RKO (cell line): ENCODE measurements around the gene FCHSD2.
"Not testable (repeated sequence)": the region's sequence is repeated elsewhere in the genome, so short reads cannot be mapped to it uniquely, and the experiment has no call there.

Experiments
- DNase-seq: peaks from one replicate; pipeline ENCODE4 v3.0.0-alpha.2; 2016; ENCODE audit warnings: low spot score

FCHSD2 gene

DNA sequence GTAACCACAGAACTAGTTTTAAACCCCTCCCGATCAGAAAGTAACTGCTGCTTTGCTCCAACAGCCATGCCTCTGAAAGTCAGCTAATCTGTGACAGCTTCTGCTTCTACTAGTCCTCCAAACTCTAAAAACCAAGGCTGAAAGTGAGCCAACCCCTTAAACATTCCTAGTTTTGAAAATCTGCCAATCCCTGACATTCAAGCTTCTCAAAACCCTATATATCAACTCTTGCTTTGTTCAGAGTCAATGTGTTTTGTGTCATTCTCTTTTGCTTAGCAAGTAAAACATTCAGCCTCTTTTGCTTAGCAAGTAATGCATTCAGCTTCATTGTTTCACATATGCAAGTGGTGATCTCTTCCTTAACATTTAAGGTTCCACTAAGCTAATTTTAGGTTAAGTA lies 271.0 kb downstream of the FCHSD2 start:
- DNase-seq, result no peak

DNA sequence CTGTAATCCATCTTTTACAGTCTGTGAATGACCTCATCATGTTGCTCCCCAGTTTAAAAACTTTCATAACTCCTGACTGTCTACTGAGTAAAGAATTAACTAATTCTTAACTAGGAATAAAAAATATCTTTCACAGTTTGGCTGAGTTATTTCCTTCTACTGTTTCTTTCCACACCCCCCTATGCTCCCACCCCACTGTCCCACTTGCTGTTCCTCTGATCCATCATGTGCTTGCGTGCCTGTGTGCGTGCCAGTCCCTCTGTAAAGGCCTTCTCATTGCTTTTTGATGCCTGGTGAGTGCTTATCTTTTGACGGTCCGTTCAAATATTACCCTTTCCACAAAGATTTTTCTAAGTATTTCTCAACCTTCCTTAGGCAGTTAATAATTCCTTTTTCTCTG lies 272.3 kb downstream of the FCHSD2 start:
- no peak for DNase-seq

DNA sequence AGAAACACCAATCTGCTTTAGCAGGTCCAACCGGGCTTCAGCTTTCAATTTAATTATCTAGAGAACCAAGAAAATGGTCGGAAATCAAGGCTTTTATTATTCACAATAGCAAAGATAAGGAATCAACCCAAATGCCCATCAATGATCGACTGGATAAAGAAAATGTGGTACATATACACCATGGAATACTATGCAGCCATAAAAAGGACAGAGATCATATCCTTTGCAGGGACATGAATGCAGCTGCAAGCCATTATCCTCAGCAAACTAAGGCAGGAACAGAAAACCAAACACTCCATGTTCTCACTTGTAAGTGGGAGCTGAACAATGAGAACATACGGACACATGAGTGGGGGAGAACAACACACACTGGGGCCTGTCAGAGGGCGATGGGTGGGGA lies 274.1 kb downstream of the FCHSD2 start:
- no peak for DNase-seq

DNA sequence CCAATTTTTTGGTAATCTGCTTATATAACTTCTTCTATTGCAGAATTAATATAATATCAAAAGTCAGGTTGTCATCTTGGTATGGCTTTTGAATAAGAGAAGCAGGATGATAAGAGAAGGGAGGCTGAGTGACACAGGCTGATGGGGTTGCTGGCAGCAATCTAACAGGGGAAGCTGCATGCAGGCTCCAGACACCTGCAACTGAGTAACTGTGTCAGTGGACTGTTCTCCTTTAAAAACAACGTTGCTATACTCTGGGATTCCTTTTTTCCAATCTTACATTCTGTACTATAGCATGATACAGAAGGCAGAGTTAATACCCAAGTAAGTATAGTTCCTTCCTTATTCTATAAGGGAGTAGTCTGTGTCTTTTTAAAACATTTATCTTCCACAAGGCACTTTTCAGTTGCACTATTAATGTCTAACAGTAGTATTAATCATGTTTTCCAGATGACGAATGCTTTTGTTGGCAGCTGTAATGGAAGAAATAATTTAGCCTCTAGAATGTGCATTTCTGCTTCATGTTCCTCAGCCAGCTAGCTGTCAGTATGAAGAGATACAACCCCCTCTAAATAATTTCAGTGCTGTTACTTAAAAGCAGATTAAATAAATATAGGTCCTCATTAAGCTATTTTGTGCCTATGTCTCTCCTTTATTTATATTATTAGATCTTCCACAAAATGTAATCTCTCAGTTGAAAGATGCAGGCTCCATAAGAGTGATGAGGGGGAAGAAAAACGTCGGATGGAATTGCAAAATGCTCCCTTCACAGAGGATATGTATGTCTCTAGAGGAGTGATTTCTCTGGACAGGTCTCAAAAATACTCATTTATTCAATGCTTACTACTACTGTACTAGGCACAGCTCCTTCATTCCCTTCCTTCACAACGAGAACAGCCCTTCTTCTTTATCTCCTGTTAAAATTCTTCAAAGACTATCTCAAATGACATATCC lies 277.1 kb downstream of the FCHSD2 start:
- no peak for DNase-seq

DNA sequence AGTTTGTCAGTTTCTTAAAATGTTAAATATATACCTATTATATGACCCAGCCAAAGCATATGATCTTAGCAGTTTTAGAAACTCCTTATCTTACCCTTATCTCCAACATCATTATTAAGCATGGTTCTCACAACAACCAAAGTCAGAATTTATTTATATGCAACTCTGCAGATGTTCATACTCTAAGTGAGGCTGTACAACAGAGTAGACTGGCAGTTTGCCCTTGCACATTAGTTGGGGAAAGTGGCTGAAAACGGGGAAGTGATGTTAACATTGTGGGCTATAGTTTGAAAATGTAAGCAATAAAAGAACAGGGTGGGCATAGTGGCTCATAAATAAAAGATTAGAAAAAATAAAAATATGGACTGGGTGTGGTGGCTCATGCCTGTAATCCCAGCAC lies 278.2 kb downstream of the FCHSD2 start:
- no peak for DNase-seq

DNA sequence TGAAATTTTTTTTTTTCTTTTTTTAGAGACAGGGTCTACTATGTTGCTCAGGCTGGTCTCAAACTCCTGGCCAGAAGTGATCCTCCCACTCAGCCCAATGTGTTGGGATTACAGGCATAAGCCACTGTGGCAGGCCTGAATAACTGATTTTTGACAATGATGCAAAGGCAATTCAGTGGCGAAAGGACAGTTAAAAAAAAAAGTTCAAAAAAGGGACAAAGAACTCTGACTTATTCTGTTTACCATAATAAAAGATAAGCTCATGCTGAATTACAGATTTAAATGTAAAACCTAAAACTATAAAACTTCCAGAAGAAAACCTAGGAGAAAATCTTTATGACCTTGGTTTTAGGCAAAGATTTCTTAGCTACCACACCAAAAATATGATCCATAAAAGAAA lies 279.0 kb downstream of the FCHSD2 start:
- DNase-seq, result no peak

DNA sequence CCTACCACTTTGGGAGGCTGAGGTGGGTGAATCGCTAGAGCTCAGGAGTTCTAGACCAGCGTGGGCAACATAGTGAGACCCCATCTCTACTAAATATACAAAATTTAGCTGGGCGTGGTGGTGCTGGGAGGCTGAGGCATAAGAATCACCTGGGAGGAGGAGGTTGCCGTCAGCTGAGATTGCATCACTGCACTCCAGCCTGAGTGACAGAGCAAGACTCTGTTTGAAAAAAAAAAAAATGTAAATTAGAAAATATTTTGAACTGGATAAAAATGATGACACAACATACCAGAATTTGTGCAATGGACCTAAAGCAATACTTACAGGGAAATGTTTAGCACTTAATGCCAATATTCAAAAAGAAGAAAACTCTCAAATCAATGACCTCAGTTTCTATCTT lies 281.5 kb downstream of the FCHSD2 start:
- DNase-seq, result no peak

DNA sequence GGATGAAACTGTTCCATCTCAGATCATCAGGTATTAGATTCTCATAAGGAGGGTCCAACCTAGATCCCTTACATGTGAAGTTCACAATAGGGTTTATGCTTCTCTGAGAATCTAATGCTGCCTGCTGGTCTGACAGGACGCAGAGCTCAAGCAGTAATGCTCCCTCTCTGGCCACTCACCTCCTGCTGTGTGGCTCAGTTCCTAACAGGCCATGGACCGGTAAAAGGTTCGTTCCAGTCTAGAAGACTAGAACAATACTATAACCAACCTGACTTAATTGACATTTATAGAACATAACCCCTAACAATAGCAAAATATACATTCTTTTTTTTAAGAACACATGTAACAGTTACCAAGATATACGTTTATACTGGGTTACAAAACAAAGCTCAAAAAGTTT lies 282.1 kb downstream of the FCHSD2 start:
- DNase-seq, result no peak

DNA sequence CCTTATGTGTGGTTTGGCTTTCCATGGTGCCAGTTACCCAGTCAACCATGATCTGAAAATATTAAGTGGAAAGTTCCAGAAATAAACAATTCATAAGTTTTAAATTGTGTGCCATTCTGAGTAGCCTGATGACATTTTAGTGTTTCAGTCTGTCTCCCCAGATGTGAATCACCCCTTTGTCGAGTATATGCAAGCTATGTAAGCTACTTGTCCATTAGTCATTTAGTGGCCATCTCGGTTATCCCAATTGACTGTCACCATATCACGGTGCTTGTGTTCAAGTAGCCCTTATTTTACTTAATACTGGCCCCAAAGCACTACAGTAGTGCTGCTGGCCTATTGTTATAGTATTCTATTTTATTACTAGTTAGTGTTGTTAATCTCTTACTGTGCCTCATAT lies 283.0 kb downstream of the FCHSD2 start:
- peak; percentile 28 for DNase-seq

DNA sequence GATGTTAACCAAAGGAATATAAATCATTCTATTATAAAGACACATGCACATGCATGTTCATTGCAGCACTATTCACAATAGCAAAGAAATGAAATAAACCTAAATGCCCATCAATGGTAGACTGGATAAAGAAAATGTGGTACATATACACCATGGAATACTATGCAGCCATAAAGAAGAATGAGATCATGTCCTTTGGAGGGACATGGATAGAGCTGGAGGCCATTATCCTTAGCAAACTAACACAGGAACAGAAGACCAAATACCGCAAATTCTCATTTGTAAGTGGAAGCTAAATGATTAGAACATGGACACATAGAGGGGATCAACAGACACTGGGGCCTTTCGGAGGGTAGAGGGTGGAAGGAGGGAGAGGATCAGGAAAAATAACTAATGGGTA lies 283.9 kb downstream of the FCHSD2 start:
- not testable (repeated sequence) for DNase-seq

DNA sequence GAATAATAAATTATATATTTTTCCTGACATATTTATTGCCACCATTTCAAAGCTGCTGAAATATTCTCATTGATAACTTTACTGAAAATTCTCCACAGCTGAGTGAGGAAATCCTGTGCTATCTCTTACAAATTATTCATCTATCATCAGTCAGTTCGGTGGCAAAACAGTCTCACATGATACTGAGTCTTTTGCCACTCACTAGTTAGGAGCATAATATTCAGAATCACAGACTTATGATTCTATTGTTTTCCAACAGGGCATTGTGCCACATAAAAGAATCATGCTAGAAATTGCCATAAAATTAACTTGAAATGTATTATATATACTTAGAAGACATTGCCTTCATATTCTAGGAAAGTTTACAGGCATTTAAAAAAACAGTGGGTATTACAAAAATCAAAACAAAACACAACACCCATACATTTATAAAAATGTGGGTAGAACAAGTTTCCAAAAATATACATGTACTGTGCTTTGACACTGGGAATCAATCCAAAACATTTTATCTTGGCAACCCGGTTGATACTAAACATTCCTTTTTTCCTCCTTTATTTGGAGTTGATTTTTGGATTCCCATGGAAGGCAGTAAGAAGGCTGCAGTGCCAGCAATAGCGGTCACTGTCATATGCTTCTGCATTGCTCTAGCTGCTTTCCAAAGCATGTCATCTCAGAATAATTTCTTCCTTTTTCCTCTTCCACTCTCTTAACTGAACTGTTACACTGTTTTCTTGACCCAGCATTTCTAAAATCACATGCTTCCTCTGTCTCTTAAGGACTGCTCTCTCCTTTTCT lies 285.4 kb downstream of the FCHSD2 start:
- no peak for DNase-seq

DNA sequence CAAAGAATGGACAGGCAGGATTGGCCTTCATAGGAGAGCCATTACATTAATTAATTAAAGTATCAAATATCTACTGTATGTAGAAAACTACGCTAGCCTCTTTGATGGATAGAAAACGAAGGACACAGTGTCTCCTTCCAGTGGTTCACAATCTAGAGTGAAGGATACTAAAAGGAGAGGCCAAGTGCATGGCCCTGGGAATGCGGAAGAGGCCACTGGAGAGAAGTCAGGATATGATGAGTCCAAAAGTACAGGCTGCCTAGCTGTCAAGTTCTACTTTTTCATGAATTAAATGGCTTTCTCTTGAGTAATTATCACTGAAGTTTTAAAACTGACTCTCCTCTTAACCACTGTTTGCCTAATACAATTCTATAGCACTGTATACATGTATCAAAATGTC lies 286.1 kb downstream of the FCHSD2 start:
- DNase-seq, result no peak

DNA sequence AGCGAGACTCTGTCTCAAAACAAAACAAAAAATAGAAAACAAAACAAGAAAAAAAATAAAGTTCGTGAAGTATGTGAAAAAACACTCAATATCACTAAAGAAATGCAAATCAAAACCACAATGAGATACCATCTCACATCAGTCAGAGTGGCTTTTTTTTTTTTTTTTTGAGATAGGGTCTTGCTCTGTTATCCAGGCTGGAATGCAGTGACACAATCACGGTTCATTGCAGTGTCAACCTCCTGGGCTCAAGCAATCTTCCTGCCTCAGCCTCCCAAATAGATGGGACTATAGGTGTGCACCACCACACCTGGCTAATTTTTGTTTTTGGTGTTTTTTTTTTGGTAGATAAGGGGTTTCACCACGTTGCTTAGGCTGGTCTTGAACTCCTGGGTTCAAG lies 290.4 kb downstream of the FCHSD2 start:
- DNase-seq, result no peak

DNA sequence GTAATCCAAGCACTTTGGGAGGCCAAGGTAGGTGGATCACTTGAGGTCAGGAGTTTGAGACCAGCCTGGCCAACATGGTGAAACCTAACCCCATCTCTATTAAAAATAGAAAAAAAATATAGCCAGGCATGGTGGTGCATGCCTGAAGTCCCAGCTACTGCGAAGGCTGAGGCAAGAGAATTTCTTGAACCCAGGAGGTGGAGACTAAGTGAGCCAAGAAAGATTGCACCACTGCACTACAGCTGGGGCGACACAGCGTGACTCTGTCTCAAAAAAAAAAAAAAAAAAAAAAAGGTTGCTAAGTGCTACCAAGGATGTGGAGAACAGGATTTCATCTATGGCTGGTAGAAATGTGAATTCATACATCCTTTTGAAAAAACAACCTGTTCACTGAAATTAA lies 291.3 kb downstream of the FCHSD2 start:
- DNase-seq, result no peak

DNA sequence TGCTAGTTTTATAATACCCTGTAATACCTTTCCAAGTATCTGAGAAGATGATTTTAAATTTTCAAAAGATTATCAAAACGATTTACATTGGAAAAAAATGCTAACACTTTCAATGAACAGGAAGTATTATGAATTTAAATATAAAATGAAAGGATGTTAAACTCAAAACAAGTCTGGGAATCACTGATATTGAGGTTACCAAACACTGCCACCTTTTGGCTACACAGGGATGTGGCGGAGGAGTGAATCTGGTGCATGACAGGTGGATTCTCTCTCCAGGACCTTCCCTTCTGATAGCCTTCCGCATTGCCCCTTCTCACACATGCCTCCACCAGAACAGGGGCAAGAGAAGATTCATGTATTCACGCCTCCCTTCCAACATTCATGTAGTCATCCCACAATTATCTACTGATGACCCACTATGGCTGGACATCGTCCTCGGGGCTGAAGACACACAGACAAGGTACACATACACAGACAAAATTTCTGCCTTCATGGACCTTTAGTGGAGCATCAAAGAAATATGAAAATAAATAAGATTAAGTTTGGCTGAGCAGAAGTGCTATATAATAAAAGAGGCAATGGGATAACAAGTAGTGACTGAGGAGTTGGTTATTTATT lies 293.2 kb downstream of the FCHSD2 start:
- DNase-seq, result peak; percentile 25

DNA sequence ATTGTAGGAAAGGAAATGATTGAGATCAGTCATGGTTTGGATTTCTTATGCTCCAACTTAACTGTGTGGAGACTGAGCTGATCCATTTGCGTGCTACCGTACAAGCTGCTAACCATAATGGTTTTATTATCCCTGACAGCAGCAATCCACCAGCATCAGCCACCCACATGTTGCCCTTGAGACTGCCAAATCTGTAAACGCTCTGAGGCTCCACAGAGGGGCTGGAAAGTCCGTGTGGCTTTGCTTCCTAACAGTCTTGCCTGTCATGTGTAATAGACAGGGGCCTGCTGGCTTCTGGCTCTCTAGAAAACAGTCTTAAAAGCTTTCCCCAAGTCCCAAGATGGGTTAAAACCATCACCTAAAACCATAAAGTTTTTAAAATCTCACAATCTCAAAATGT lies 297.8 kb downstream of the FCHSD2 start:
- DNase-seq, result no peak

DNA sequence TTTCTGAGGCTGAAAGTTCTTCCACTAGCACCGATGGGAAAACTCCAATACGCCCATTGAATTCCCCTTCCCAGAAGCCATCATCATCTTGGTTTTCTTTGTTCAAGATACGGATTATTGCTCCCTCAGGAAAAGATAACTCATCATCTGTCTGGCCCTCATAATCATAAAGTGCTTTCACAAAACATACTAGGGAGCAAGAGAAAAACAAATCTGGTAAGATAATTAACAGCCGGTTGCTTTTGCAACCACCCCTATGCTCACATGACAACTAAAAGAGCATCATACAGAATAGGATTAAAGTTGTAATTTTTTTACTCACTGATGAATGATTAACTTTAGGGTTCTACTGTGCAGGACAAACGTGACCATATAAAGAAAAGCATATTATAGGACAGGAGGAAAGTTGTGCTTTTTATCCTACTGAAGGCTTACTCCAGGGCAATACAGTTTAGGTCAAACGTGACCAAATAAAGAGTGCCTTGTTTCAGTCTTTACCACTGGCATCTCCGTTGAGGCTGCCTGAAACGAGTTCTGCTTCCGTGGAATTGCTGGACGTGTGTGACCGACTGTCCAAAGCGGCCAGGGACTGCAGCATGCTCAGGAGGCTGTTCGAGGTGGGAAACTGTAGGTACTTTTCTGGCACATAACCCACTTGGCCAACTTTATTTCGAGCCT lies 299.3 kb downstream of the FCHSD2 start:
- no peak for DNase-seq

DNA sequence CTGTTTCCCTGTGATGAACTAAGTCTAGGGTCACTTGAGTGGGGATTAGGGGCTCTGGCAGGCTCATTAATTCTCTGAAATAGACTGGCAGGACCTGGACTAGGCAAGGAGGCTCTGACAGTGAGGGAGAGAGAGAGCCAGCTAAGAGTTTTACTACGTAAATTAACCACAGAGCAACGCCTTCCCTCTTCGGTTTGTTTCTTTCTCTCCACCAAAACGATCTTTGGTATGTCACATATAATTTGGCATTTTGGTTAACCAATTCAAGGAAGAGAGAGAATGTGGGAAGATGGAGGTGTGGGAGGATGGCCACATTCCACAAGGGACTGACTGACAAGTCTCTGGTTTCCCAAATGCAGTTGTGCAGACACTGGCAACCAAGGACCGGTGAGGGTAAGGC lies 300.0 kb downstream of the FCHSD2 start:
- DNase-seq, result no peak

DNA sequence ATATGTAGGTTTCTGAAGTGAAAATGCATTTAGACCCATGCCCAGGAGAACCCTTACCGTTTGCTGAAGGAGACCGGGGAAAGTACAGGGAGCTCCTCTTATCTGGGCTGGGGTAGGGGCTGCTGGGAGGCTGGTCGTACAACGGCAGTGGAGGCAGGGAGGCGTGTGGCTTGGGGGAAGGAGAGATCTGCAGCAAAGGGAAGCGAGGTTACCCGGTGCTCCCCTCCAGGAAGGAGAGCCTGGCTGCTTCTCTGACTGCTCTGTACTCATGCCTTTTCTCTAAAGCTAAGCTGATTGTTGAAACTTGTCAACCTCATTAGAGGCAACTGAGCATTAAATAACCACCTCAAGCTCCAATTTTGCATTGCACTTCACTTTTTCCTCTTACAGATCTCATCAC lies 300.7 kb downstream of the FCHSD2 start:
- DNase-seq, result no peak

DNA sequence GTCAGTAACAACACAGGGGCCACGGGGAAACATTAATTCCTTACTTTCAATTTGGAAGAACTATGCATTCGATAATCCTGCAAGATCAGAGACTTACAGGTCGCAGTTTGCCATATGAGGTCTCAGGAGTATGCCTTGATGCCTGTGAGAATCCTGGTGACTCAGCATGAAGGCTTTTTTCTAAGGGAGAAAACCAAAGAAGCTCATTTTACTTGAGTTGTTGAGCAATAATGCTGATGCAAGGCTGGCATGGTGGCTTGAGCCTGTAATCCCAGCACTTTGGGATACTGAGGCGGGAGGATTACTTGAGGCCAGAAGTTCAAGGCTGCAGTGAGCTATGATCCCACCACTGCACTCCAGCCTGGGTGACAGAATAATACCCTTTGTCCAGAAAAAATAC lies 301.3 kb downstream of the FCHSD2 start:
- no peak for DNase-seq

DNA sequence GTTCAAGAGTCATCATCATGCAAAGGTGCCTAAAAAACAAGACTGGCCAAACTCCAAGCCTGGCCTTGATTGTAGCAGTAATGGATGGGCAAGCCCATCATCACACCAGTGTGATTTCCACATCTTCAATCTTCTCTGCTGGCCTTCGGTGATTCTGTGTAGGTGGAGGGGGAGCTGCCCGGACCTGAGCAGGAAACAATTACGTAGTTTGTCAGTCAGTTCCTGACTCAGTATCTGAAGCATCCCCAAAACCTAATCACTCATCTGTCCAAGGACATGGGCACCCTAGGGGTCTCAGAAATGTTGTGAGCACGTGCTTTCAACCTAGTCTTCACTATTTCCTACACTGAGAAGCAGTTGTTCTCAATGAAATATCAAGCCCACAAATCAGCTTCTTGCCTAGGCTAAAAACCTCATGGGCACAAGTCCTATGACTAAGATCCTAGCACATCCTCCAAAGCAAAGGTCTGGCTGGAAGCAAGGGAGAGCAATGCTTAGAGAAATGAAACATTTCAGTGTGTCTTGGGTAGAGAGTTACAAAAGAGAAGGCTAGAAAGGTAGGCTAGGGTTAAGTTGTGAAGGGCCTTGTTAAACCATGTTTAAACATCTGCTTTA lies 303.3 kb downstream of the FCHSD2 start:
- no peak for DNase-seq

DNA sequence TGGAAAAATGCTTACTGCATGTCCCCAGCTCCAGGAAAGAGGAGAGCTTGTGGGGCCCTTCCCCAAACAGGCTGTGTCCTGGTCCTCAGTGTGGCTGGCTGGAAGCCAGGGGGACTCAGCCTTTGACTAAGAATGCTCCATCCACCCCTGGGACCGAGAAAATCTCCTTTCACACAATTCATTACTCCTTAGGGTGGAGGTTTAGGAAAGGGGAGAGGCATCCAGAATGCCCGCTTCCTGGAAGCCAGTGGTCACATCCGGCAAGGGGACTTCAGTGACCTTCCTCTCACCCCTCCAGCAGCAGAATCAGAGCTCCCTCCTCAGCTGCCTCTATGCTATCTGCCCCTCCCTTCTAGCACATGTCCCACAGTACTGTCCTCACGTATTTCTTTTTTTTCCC lies 306.0 kb downstream of the FCHSD2 start:
- DNase-seq, result no peak
